HG02884 (cell line): Measurements from ENCODE around the gene FARP1.
"Not testable (repeated sequence)": the region's sequence is repeated elsewhere in the genome, so short reads cannot be mapped to it uniquely, and the experiment has no call there.

ENCODE experiments used
- ATAC-seq: cut with Tn5 transposase; IDR thresholded peaks from one replicate; pipeline ENCODE4 v1.9.1; 2021; ENCODE audit warnings: mild to moderate bottlenecking, moderate library complexity; ENCODE audit not compliant: unreplicated experiment

The FARP1 gene

GRCh38 chr13:98254513-98254912, 111.6 kb downstream of the FARP1 start:
- ATAC-seq, result no peak

- ATAC-seq, result no peak
These were observed 115.3 kb downstream of the FARP1 start for GRCh38 chr13:98258226-98258625.

- no peak for ATAC-seq
These were observed 117.7 kb downstream of the FARP1 start for GRCh38 chr13:98260357-98261164.

GRCh38 chr13:98261165-98261702, 118.3 kb downstream of the FARP1 start:
- ATAC-seq, result no peak

GRCh38 chr13:98262292-98262691, 119.4 kb downstream of the FARP1 start:
- no peak for ATAC-seq

- no peak for ATAC-seq
These were observed 120.9 kb downstream of the FARP1 start for GRCh38 chr13:98263841-98264240.

GRCh38 chr13:98264877-98265276, 122.0 kb downstream of the FARP1 start:
- ATAC-seq, result no peak

GRCh38 chr13:98265692-98266551, 123.0 kb downstream of the FARP1 start:
- ATAC-seq, result no peak

GRCh38 chr13:98267080-98267912, 124.4 kb downstream of the FARP1 start:
- peak; percentile 64 for ATAC-seq

GRCh38 chr13:98269386-98269785, 126.5 kb downstream of the FARP1 start:
- no peak for ATAC-seq

GRCh38 chr13:98270819-98271218, 127.9 kb downstream of the FARP1 start:
- ATAC-seq, result no peak

GRCh38 chr13:98271646-98272045, 128.8 kb downstream of the FARP1 start:
- not testable (repeated sequence) for ATAC-seq

GRCh38 chr13:98272549-98272948, 129.7 kb downstream of the FARP1 start:
- no peak for ATAC-seq

GRCh38 chr13:98273067-98273823, 130.4 kb downstream of the FARP1 start:
- no peak for ATAC-seq

GRCh38 chr13:98273824-98274742, 131.2 kb downstream of the FARP1 start:
- no peak for ATAC-seq

GRCh38 chr13:98274921-98275487, 132.1 kb downstream of the FARP1 start:
- ATAC-seq, result no peak

- no peak for ATAC-seq
These were observed 132.8 kb downstream of the FARP1 start for GRCh38 chr13:98275681-98276171.

- ATAC-seq, result no peak
These were observed 133.6 kb downstream of the FARP1 start for GRCh38 chr13:98276486-98276885.
